ENCODE measurements around the gene BGLAP. TPM values are rescaled to one million over a fixed set of nuclear protein-coding genes. Genes with fewer than 3 reads are reported as not detected.

Gene BGLAP
- total and polyA plus RNA-seq, 2 of the 13 experiments (the other 11 are each of a cell fraction or from before 2014, with no cell fraction given), result 0.62 to 1.6 TPM

DNA sequence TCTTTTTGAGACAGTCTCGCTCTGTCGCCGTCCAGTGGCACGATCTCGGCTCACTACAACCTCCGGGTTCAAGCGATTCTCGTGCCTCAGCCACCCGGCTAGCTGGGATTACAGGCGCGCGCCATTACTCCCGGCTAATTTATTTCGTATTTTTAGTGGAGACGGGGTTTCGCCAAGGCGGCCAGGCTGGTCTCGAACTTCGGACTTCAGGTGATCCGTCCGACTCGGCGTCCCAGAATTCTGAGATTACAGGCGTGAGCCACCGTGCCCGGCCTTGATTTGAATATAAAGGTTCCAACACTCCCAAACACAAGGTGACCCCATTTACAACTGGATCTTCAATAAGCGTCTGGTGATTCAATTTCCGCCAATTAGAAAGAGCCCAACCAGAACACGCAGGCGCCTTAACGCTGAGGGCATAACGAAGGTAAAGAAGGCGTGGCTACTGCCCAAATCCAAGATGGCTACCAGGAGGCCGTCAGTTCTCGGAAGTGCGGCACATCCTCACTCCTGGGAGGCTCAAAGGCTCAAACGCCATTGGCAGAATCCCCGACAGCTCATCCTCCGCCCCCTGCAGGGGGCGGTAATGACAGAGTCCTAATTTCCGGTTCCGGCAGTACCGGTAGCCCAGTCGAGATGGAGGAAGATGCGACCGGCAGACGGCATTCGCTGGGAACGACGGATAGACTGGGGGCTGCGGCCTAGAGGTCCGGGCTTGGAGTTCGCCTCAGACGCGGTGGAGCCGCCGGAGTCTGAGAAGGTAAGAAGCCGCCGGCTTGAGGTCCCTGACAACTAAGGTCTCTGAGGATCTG, 48.3 kb upstream of the BGLAP start, which contains the start of gene SLC25A44 (continued):
- TF ChIP-seq, protein P1, sequence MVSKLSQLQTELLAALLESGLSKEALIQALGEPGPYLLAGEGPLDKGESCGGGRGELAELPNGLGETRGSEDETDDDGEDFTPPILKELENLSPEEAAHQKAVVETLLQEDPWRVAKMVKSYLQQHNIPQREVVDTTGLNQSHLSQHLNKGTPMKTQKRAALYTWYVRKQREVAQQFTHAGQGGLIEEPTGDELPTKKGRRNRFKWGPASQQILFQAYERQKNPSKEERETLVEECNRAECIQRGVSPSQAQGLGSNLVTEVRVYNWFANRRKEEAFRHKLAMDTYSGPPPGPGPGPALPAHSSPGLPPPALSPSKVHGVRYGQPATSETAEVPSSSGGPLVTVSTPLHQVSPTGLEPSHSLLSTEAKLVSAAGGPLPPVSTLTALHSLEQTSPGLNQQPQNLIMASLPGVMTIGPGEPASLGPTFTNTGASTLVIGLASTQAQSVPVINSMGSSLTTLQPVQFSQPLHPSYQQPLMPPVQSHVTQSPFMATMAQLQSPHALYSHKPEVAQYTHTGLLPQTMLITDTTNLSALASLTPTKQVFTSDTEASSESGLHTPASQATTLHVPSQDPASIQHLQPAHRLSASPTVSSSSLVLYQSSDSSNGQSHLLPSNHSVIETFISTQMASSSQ (IDR thresholded peaks at IDR 0.05; ENCODE audit: low read depth), result no peak
- TF ChIP-seq, protein P1 (CRISPR knock-in tag; IDR thresholded peaks at IDR 0.05; ENCODE audit: borderline replicate concordance), result peak; percentile 47; the same call in 1 of the 2 replicates
- no peak for TF ChIP-seq ZNF282 (IDR thresholded peaks at IDR 0.05; ENCODE audit: partially characterized antibody)
- TF ChIP-seq ZNF451 (CRISPR knock-in tag; IDR thresholded peaks at IDR 0.05), result 0 out of 2 replicates have a peak, but pooled peaks have one; percentile 2
- TF ChIP-seq ZNF224 (CRISPR knock-in tag; IDR thresholded peaks at IDR 0.05), result peak; percentile 65; the same call in 1 of the 2 replicates
- TF ChIP-seq ZNF891 (CRISPR knock-in tag; IDR thresholded peaks at IDR 0.05), result peak; percentile 30; the same call in 1 of the 2 replicates
- TF ChIP-seq, protein P2, sequence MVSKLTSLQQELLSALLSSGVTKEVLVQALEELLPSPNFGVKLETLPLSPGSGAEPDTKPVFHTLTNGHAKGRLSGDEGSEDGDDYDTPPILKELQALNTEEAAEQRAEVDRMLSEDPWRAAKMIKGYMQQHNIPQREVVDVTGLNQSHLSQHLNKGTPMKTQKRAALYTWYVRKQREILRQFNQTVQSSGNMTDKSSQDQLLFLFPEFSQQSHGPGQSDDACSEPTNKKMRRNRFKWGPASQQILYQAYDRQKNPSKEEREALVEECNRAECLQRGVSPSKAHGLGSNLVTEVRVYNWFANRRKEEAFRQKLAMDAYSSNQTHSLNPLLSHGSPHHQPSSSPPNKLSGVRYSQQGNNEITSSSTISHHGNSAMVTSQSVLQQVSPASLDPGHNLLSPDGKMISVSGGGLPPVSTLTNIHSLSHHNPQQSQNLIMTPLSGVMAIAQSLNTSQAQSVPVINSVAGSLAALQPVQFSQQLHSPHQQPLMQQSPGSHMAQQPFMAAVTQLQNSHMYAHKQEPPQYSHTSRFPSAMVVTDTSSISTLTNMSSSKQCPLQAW (CRISPR knock-in tag; IDR thresholded peaks at IDR 0.05), result peak; percentile 52
- no peak for TF ChIP-seq CENPT (CRISPR knock-in tag; IDR thresholded peaks at IDR 0.05; ENCODE audit: low read depth)
- 0 out of 2 replicates have a peak, but pooled peaks have one; percentile 40 for TF ChIP-seq IRF2 (CRISPR knock-in tag; IDR thresholded peaks at IDR 0.05)
- peak; percentile 70; the same call in 1 of the 2 replicates for TF ChIP-seq ZNF350 (CRISPR knock-in tag; IDR thresholded peaks at IDR 0.05; ENCODE audit: borderline replicate concordance, low read depth)
- TF ChIP-seq CREB1 (IDR thresholded peaks at IDR 0.05), result peak; percentile 87
- peak; percentile 94 for TF ChIP-seq CREB1 (CRISPR knock-in tag; IDR thresholded peaks at IDR 0.05)
- peak; percentile 57 for TF ChIP-seq ZBTB33 (CRISPR knock-in tag; IDR thresholded peaks at IDR 0.05)
- no peak for TF ChIP-seq ZNF10 (CRISPR knock-in tag; IDR thresholded peaks at IDR 0.05; ENCODE audit: borderline replicate concordance, low read depth)
- TF ChIP-seq, protein P3, sequence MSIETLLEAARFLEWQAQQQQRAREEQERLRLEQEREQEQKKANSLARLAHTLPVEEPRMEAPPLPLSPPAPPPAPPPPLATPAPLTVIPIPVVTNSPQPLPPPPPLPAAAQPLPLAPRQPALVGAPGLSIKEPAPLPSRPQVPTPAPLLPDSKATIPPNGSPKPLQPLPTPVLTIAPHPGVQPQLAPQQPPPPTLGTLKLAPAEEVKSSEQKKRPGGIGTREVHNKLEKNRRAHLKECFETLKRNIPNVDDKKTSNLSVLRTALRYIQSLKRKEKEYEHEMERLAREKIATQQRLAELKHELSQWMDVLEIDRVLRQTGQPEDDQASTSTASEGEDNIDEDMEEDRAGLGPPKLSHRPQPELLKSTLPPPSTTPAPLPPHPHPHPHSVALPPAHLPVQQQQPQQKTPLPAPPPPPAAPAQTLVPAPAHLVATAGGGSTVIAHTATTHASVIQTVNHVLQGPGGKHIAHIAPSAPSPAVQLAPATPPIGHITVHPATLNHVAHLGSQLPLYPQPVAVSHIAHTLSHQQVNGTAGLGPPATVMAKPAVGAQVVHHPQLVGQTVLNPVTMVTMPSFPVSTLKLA (IDR thresholded peaks at IDR 0.05), result no peak
- TF ChIP-seq, protein P4, sequence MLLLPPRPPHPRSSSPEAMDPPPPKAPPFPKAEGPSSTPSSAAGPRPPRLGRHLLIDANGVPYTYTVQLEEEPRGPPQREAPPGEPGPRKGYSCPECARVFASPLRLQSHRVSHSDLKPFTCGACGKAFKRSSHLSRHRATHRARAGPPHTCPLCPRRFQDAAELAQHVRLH (CRISPR knock-in tag; IDR thresholded peaks at IDR 0.05; ENCODE audit: borderline replicate concordance, low read depth), result 0 out of 2 replicates have a peak, but pooled peaks have one; percentile 27
- no peak for TF ChIP-seq XBP1 (CRISPR knock-in tag; IDR thresholded peaks at IDR 0.05)
- TF ChIP-seq SAP130 (CRISPR knock-in tag; IDR thresholded peaks at IDR 0.05; ENCODE audit: low read depth), result peak; percentile 86
- peak; percentile 90 for TF ChIP-seq PRPF4 (IDR thresholded peaks at IDR 0.05; ENCODE audit: low read depth, low read length, poor library complexity, severe bottlenecking)
- TF ChIP-seq ZNF256 (CRISPR knock-in tag; conservative IDR thresholded peaks at IDR 0.05), result no peak

Data from HepG2 (cell line).